H9 (cell line): ENCODE data around the gene PLCL1. TPM values are rescaled to one million over a fixed set of nuclear protein-coding genes. Genes with fewer than 3 reads are reported as not detected.

Experiments
- DNase-seq: peaks from one replicate; pipeline ENCODE4 v3.0.0-alpha.2; 2017
- H2AFZ ChIP-seq: one replicate; pipeline ENCODE4 v1.6.1; 2013; ENCODE audit warnings: mild to moderate bottlenecking, low read length, control low read depth, moderate library complexity
- H2AK5ac ChIP-seq: 2 replicates; pipeline ENCODE4 v1.6.1; 2013; ENCODE audit warnings: low read length, control low read depth, mixed read lengths; ENCODE audit not compliant: insufficient read length
- H2BK120ac ChIP-seq: one replicate; pipeline ENCODE4 v1.6.1; 2013; ENCODE audit warnings: low read depth, mild to moderate bottlenecking, low read length, control low read depth, inconsistent platforms; ENCODE audit not compliant: poor library complexity, severe bottlenecking
- H2BK12ac ChIP-seq: 2 replicates; pipeline ENCODE4 v1.6.1; 2013; ENCODE audit warnings: low read length, control low read depth, mixed read lengths, low read depth; ENCODE audit not compliant: insufficient read length
- H2BK15ac ChIP-seq: 2 replicates; pipeline ENCODE4 v1.6.1; 2013; ENCODE audit warnings: low read depth, low read length, control low read depth
- H2BK20ac ChIP-seq: one replicate; pipeline ENCODE4 v1.6.1; 2013; ENCODE audit warnings: low read depth, mild to moderate bottlenecking, low read length, control low read depth, inconsistent platforms; ENCODE audit not compliant: poor library complexity, severe bottlenecking
- H2BK5ac ChIP-seq: 2 replicates; pipeline ENCODE4 v1.6.1; 2013; ENCODE audit warnings: low read length, control low read depth, mixed read lengths; ENCODE audit not compliant: insufficient read length
- H3K14ac ChIP-seq: 2 replicates; pipeline ENCODE4 v1.6.1; 2013; ENCODE audit warnings: low read length, control low read depth; ENCODE audit not compliant: insufficient read depth
- H3K18ac ChIP-seq: 2 replicates; pipeline ENCODE4 v1.6.1; 2013; ENCODE audit warnings: low read depth, mild to moderate bottlenecking, mixed read lengths, low read length, control low read depth; ENCODE audit not compliant: insufficient read length
- H3K23ac ChIP-seq: 2 replicates; pipeline ENCODE4 v1.6.1; 2013; ENCODE audit warnings: low read length, control low read depth, mixed read lengths, low read depth; ENCODE audit not compliant: insufficient read length
- H3K23me2 ChIP-seq: 2 replicates; pipeline ENCODE4 v1.6.1; 2013; ENCODE audit warnings: low read depth, mild to moderate bottlenecking, mixed read lengths, low read length, control low read depth; ENCODE audit not compliant: insufficient read length, poor library complexity, severe bottlenecking
- H3K27ac ChIP-seq: 2 replicates; pipeline ENCODE4 v1.5.1; 2013; ENCODE audit warnings: low read length, control low read depth, mixed read lengths, low read depth; ENCODE audit not compliant: insufficient read length
- H3K27me3 ChIP-seq: 2 replicates; pipeline ENCODE4 v1.6.1; 2013; ENCODE audit warnings: low read length, control low read depth, inconsistent platforms; ENCODE audit not compliant: insufficient read depth
- H3K4ac ChIP-seq: 2 replicates; pipeline ENCODE4 v1.6.1; 2013; ENCODE audit warnings: low read depth, mild to moderate bottlenecking, control low read depth, inconsistent platforms, low read length, moderate library complexity
- H3K4me1 ChIP-seq: 2 replicates; pipeline ENCODE4 v1.6.1; 2013; ENCODE audit warnings: low read length, control low read depth, inconsistent platforms; ENCODE audit not compliant: insufficient read depth
- H3K4me2 ChIP-seq: 2 replicates; pipeline ENCODE4 v1.6.1; 2013; ENCODE audit warnings: low read length, control low read depth, mixed read lengths; ENCODE audit not compliant: insufficient read length, insufficient read depth
- H3K56ac ChIP-seq: 2 replicates; pipeline ENCODE4 v1.6.1; 2013; ENCODE audit warnings: low read depth, mild to moderate bottlenecking, mixed read lengths, low read length, control low read depth; ENCODE audit not compliant: insufficient read length
- H3K79me1 ChIP-seq: 2 replicates; pipeline ENCODE4 v1.6.1; 2013; ENCODE audit warnings: low read depth, mild to moderate bottlenecking, moderate library complexity, low read length, control low read depth, inconsistent platforms; ENCODE audit not compliant: insufficient read depth, poor library complexity, severe bottlenecking
- H3K79me2 ChIP-seq: 2 replicates; pipeline ENCODE4 v1.6.1; 2013; ENCODE audit warnings: low read length, control low read depth, inconsistent platforms; ENCODE audit not compliant: insufficient read depth
- H3K9ac ChIP-seq: 2 replicates; pipeline ENCODE4 v1.6.1; 2013; ENCODE audit warnings: low read length, control low read depth, mixed read lengths; ENCODE audit not compliant: insufficient read length; ENCODE audit errors: extremely low read depth
- H3K9me3 ChIP-seq: one replicate; pipeline ENCODE4 v1.6.1; 2013; ENCODE audit warnings: low read depth, low read length, inconsistent platforms; ENCODE audit not compliant: control insufficient read depth
- H3T11ph ChIP-seq: one replicate; pipeline ENCODE4 v1.6.1; 2013; ENCODE audit warnings: mild to moderate bottlenecking, low read length, control low read depth, inconsistent platforms
- H4K20me1 ChIP-seq: one replicate; pipeline ENCODE4 v1.6.1; 2013; ENCODE audit not compliant: control insufficient read depth, insufficient read length, insufficient read depth
- H4K5ac ChIP-seq: 2 replicates; pipeline ENCODE4 v1.6.1; 2013; ENCODE audit warnings: low read depth, mild to moderate bottlenecking, mixed read lengths, low read length, control low read depth; ENCODE audit not compliant: insufficient read length
- H4K8ac ChIP-seq: replicated peaks from 2 replicates; pipeline ENCODE4 v1.6.1; 2013; ENCODE audit warnings: low read length, control low read depth, mixed read lengths, low read depth; ENCODE audit not compliant: insufficient read length
- H4K91ac ChIP-seq: 2 replicates; pipeline ENCODE4 v1.6.1; 2013; ENCODE audit warnings: low read depth, mild to moderate bottlenecking, moderate library complexity, mixed read lengths, low read length, control low read depth; ENCODE audit not compliant: insufficient read length
- H3K27ac Mint-ChIP-seq, 3 experiments: 2 replicates in 2 of 3; 3 replicates in 1 of 3; pipeline ENCODE4 v1.8.0; 2020 to 2021; ENCODE audit warnings: mixed read lengths in 3 of 3, mild to moderate bottlenecking in 1 of 3, moderate library complexity in 1 of 3
- H3K27me3 Mint-ChIP-seq: 2 replicates; pipeline ENCODE4 v1.8.0; 2021; ENCODE audit warnings: low read depth, mild to moderate bottlenecking, moderate library complexity, mixed read lengths
- H3K36me3 Mint-ChIP-seq, 3 experiments: 2 replicates in 2 of 3; 3 replicates in 1 of 3; pipeline ENCODE4 v1.8.0; 2020 to 2021; ENCODE audit warnings: low read depth in 3 of 3, mixed read lengths in 3 of 3; ENCODE audit not compliant: insufficient read depth in 1 of 3
- H3K4me1 Mint-ChIP-seq, 2 experiments: 2 replicates each; pipeline ENCODE4 v1.8.0; 2020; ENCODE audit warnings: mixed read lengths in 2 of 2
- H3K4me3 Mint-ChIP-seq, 2 experiments: 2 replicates in 1 of 2; 3 replicates in 1 of 2; pipeline ENCODE4 v1.8.0; 2020 to 2021; ENCODE audit warnings: mild to moderate bottlenecking in 2 of 2, mixed read lengths in 2 of 2, moderate library complexity in 1 of 2
- H3K9me3 Mint-ChIP-seq, 2 experiments: 2 replicates in 1 of 2; 3 replicates in 1 of 2; pipeline ENCODE4 v1.8.0; 2020; ENCODE audit warnings: mild to moderate bottlenecking in 2 of 2, mixed read lengths in 2 of 2, moderate library complexity in 1 of 2
- CTCF ChIP-seq: fragments of 200-600 bp; sonication (generic); conservative IDR thresholded peaks from 3 replicates; pipeline ENCODE4 v1.8.0; 2021; ENCODE audit warnings: antibody characterized with exemption, mild to moderate bottlenecking
- WGBS: extraction: QIAGEN DNeasy Blood & Tissue Kit; methylation state at CpG from one replicate; pipeline ENCODE4 v1.1.7; 2013; ENCODE audit warnings: missing lambda C conversion rate, low lambda C conversion rate, mixed read lengths; ENCODE audit not compliant: insufficient read length; ENCODE audit errors: extremely low coverage; 5-methylcytosine and 5-hydroxymethylcytosine counted together
- total RNA-seq: library from RNA; stranded (reverse); gene quantifications from 2 replicates; pipeline ENCODE4 v1.2.1, GENCODE V29; 2021

Gene PLCL1
- total RNA-seq, 1 experiment from 2014 or later: 0.04 TPM

- Histone ChIP-seq H2BK5ac (no peak overlapping the region), H2AK5ac (no peak overlapping the region), H4K20me1 (no peaks in the 10 kb centered on the region), H4K91ac (no peak overlapping the region), H3K56ac (no peak overlapping the region), H2BK120ac (no peak overlapping the region), H3K4me2 (no peak overlapping the region), H3K9me3 (no peaks in the 10 kb centered on the region), H3K4ac (no peak overlapping the region), H3K27ac (no peak overlapping the region), H3K14ac (no peak overlapping the region), H3T11ph (no peak overlapping the region), H3K79me2 (no peaks in the 10 kb centered on the region), H3K23me2 (no peaks in the 10 kb centered on the region), H3K23ac (no peak overlapping the region), H3K18ac (no peak overlapping the region), H3K79me1 (no peaks in the 10 kb centered on the region), H2BK20ac (no peak overlapping the region), H4K8ac (no peak overlapping the region), H2BK15ac (no peak overlapping the region), H4K5ac (no peak overlapping the region), H3K4me1 (no peaks in the 10 kb centered on the region), H2BK12ac (no peak overlapping the region), H3K27me3 (no peaks in the 10 kb centered on the region), H3K9ac (no peak overlapping the region), H2AFZ (no peak overlapping the region)
- H3K27me3 Mint-ChIP-seq: no peaks in the 10 kb centered on the region; the same call in 1 of the 2 replicates
- no peaks in the 10 kb centered on the region for H3K36me3 Mint-ChIP-seq
- no peaks in the 10 kb centered on the region for H3K4me1 Mint-ChIP-seq
- H3K27ac Mint-ChIP-seq: no peak overlapping the region
- no peaks in the 10 kb centered on the region for H3K9me3 Mint-ChIP-seq
- no peak for TF ChIP-seq CTCF
- no peak overlapping the region for H3K4me3 Mint-ChIP-seq
- WGBS: no CpG with 5 or more reads among the region's 4 CpGs
- no peak for DNase-seq
These were observed 338.8 kb downstream of the PLCL1 start for GRCh38 chr2:198143156-198143555.
